Psoas muscle (tissue), 8 donors: Measurements from ENCODE around the gene SYNPO2. TPM values are rescaled to one million over a fixed set of nuclear protein-coding genes. Genes with fewer than 3 reads are reported as not detected.

Experiments
- ATAC-seq, 4 donors: fragments of 200-7000 bp; cut with Tn5 transposase; one replicate each; pipeline ENCODE4 v1.9.1; 2020; ENCODE audit warnings: moderate library complexity in 3 of 4, mild to moderate bottlenecking in 2 of 4
- DNase-seq, 2 donors: peaks; one replicate each; pipeline ENCODE4 v3.0.0-alpha.2; 2020
- H3K27ac ChIP-seq: fragments of 200-600 bp; one replicate; pipeline ENCODE4 v1.8.0; 2022
- H3K27me3 ChIP-seq, 3 donors: fragments of 200-600 bp in 1 of 3; one replicate each; pipeline versions ENCODE4 v1.6.1 to v1.8.0; 2013 to 2022; ENCODE audit warnings: low read length in 2 of 3, mild to moderate bottlenecking in 2 of 3, moderate library complexity in 1 of 3; ENCODE audit not compliant: insufficient read depth in 3 of 3
- H3K36me3 ChIP-seq, 2 donors: fragments of 200-600 bp in 1 of 2; one replicate each; pipeline versions ENCODE4 v1.6.1 to v1.8.0; 2013 to 2022; ENCODE audit warnings: low read depth in 1 of 2, mild to moderate bottlenecking in 1 of 2, moderate library complexity in 1 of 2; ENCODE audit not compliant: insufficient read depth in 1 of 2
- H3K4me1 ChIP-seq: fragments of 200-600 bp; one replicate; pipeline ENCODE4 v1.8.0; 2022
- H3K4me3 ChIP-seq: fragments of 200-600 bp; one replicate; pipeline ENCODE4 v1.8.0; 2022; ENCODE audit warnings: mild to moderate bottlenecking
- H3K9me3 ChIP-seq: fragments of 200-600 bp; one replicate; pipeline ENCODE4 v1.8.0; 2022
- CTCF ChIP-seq: fragments of 200-600 bp; IDR thresholded peaks from one replicate; pipeline ENCODE4 v1.8.0; 2022; ENCODE audit warnings: antibody characterized with exemption
- WGBS, 3 donors: extraction: QIAGEN DNeasy Blood & Tissue Kit; methylation state at CpG; one replicate each; pipeline versions ENCODE4 v1.1.6 to v1.1.7; 2013; 5-methylcytosine and 5-hydroxymethylcytosine counted together
- intact Hi-C, 2 donors: fragments of 100-400 bp; cut with DNase I; formaldehyde crosslinking; loops; one replicate each; pipeline versions ENCODE4 v1.11.0 to v1.14.2; 2022
- polyA plus RNA-seq, 3 donors: library from polyadenylated mRNA; stranded (reverse); fragments of 200-250 nt; gene quantifications; one replicate each; pipeline ENCODE4 v1.2.3, GENCODE V29; 2013
- total RNA-seq, 4 donors: library from RNA; stranded (reverse); fragmentation: NEBNext Ultra II Directional in 2 of 4; extraction: Animal tissue kit (Norgen Biotek cat#: 25700) in 2 of 4; gene quantifications; one replicate each; pipeline versions ENCODE4 v1.2.1 to v1.2.4, GENCODE V29; 2021 to 2023
- donor health status: healthy with polysubstance abuse.
- donor health status: DM: no; HTN: no; CAD: no; lungs with moderate emphysema.
- donor health status: Bipolar disorder and iron deficiency.
- donor health status: healthy.
- donor health status: DM: yes; HTN: yes; CAD: no.
- donor health status: DM: no; HTN: no; CAD: no.
- donor health status: DM: no; HTN: no; CAD: no.
- donor health status: DM: yes; HTN: yes; CAD: no.

The SYNPO2 gene
- total and polyA plus RNA-seq, 7 donors: 35.7 to 2,858 (median 1,548) TPM

GRCh38 chr4:119028296-119028695 lies 139.6 kb downstream of the SYNPO2 start:
- Histone ChIP-seq H3K9me3 (no peaks in the 10 kb centered on the region), H3K27me3 (no peaks in the 10 kb centered on the region), H3K36me3 (peaks cover 2 to 38% of the 10 kb centered on the region in 2 donors), H3K4me1 (peaks cover 18% of the 10 kb centered on the region), H3K27ac (peak overlapping the region; percentile 98), H3K4me3 (peak overlapping the region; percentile 77)
- no peak for DNase-seq
- WGBS, 3 donors: 28 to 42% (median 32%) methylated on average over 2 of the region's 2 CpGs
- no peak for TF ChIP-seq CTCF
- ATAC-seq: peak in 2 of 4 donors; percentile 12 to 37
- intact Hi-C loops: no loop called here

- WGBS, 3 donors: 26 to 43% (median 34%) methylated on average over 18 of the region's 18 CpGs
- H3K27me3 ChIP-seq: no peaks in the 10 kb centered on the region
- intact Hi-C loops: loop anchor here in 1 of 2 donors (5.0 kb wide), 1 partner anchor 48 kb away; no protein-coding TSS in a partner anchor
- TF ChIP-seq CTCF: no peak
- H3K4me1 ChIP-seq: peaks cover 22% of the 10 kb centered on the region
- DNase-seq (no peak), ATAC-seq (peak; percentile 4 to 47 (median 16))
- peaks cover 4 to 42% of the 10 kb centered on the region in 2 donors for H3K36me3 ChIP-seq
- peak overlapping the region; percentile 98 for H3K27ac ChIP-seq
- H3K4me3 ChIP-seq: peak overlapping the region; percentile 77
- H3K9me3 ChIP-seq: no peaks in the 10 kb centered on the region
These were observed 141.3 kb downstream of the SYNPO2 start for GRCh38 chr4:119029847-119030535.

- intact Hi-C loops: loop anchor here in 1 of 2 donors (5.0 kb wide), 1 partner anchor 48 kb away; no protein-coding TSS in a partner anchor
- peak overlapping the region; percentile 77 for H3K4me3 ChIP-seq
- H3K27ac ChIP-seq: peak overlapping the region; percentile 98
- peaks cover 6 to 42% of the 10 kb centered on the region in 2 donors for H3K36me3 ChIP-seq
- no peaks in the 10 kb centered on the region for H3K9me3 ChIP-seq
- no peak for TF ChIP-seq CTCF
- ATAC-seq (no peak), DNase-seq (peak in 1 of 2 donors; percentile 70)
- 27 to 64% (median 37%) methylated on average over 12 of the region's 12 CpGs for WGBS, 3 donors
- no peaks in the 10 kb centered on the region for H3K27me3 ChIP-seq
- peaks cover 22% of the 10 kb centered on the region for H3K4me1 ChIP-seq
These were observed 141.9 kb downstream of the SYNPO2 start for GRCh38 chr4:119030536-119030890.

GRCh38 chr4:119031218-119031617 lies 142.6 kb downstream of the SYNPO2 start:
- H3K27me3 ChIP-seq: no peaks in the 10 kb centered on the region
- no peak for DNase-seq
- intact Hi-C loops: loop anchor here in 1 of 2 donors (5.0 kb wide), 1 partner anchor 49 kb away; no protein-coding TSS in a partner anchor
- peak overlapping the region; percentile 77 for H3K4me3 ChIP-seq
- peaks cover 22% of the 10 kb centered on the region for H3K4me1 ChIP-seq
- no peaks in the 10 kb centered on the region for H3K9me3 ChIP-seq
- WGBS, 3 donors: 34 to 46% (median 34%) methylated on average over 11 of the region's 11 CpGs
- H3K27ac ChIP-seq: peak overlapping the region; percentile 98
- peaks cover 6 to 42% of the 10 kb centered on the region in 2 donors for H3K36me3 ChIP-seq
- ATAC-seq: no peak
- TF ChIP-seq CTCF: no peak
